Activated CD4-positive, alpha-beta T cell treated with anti-CD3 and anti-CD28 coated beads, Interleukin-2, Interleukin-4, amounts not matched to agents 100 ng/mL and 50 ng/mL, durations not matched to agents 16 hours and 8 hours (primary cell): ENCODE measurements around the gene ST6GAL1.
"Not testable (repeated sequence)": the region's sequence is repeated elsewhere in the genome, so short reads cannot be mapped to it uniquely, and the experiment has no call there.

ENCODE experiments used
- DNase-seq: peaks from one replicate; pipeline ENCODE4 v3.0.0-alpha.2; 2020; ENCODE audit warnings: low spot score

ST6GAL1 gene

GRCh38 chr3:186930143-186930640 is at the start of gene ST6GAL1:
ST6GAL1 (plus strand) TSS chr3:186930526; CDS start chr3:187042704, 112,178 bp downstream.
- DNase-seq: peak; percentile 83

- DNase-seq: peak; percentile 86
Observed at GRCh38 chr3:186882150-186882524, 48.2 kb upstream of the ST6GAL1 start.

GRCh38 chr3:186882881-186883685 is 47.2 kb upstream of the ST6GAL1 start:
- peak; percentile 92 for DNase-seq

- peak; percentile 71 for DNase-seq
Observed at GRCh38 chr3:186883686-186884058, 46.7 kb upstream of the ST6GAL1 start.

GRCh38 chr3:186884868-186885267 is 45.5 kb upstream of the ST6GAL1 start:
- not testable (repeated sequence) for DNase-seq

GRCh38 chr3:186886202-186886981 is 43.9 kb upstream of the ST6GAL1 start:
- DNase-seq: no peak

- DNase-seq: not testable (repeated sequence)
Observed at GRCh38 chr3:186887507-186887938, 42.8 kb upstream of the ST6GAL1 start.

- DNase-seq: no peak
Observed at GRCh38 chr3:186888569-186888968, 41.8 kb upstream of the ST6GAL1 start.

- DNase-seq: not testable (repeated sequence)
Observed at GRCh38 chr3:186889698-186890097, 40.6 kb upstream of the ST6GAL1 start.

- DNase-seq: no peak
Observed at GRCh38 chr3:186890911-186891310, 39.4 kb upstream of the ST6GAL1 start.

- DNase-seq: not testable (repeated sequence)
Observed at GRCh38 chr3:186893071-186893470, 37.3 kb upstream of the ST6GAL1 start.

- DNase-seq: no peak
Observed at GRCh38 chr3:186895406-186895805, 34.9 kb upstream of the ST6GAL1 start.

GRCh38 chr3:186896006-186896405 is 34.3 kb upstream of the ST6GAL1 start:
- DNase-seq: no peak

GRCh38 chr3:186896875-186897274 is 33.5 kb upstream of the ST6GAL1 start:
- DNase-seq: no peak

GRCh38 chr3:186901135-186901734 is 29.1 kb upstream of the ST6GAL1 start:
- no peak for DNase-seq

GRCh38 chr3:186902154-186902553 is 28.2 kb upstream of the ST6GAL1 start:
- DNase-seq: no peak

- no peak for DNase-seq
Observed at GRCh38 chr3:186902713-186903112, 27.6 kb upstream of the ST6GAL1 start.

GRCh38 chr3:186903676-186904075 is 26.6 kb upstream of the ST6GAL1 start:
- not testable (repeated sequence) for DNase-seq

GRCh38 chr3:186907075-186907474 is 23.3 kb upstream of the ST6GAL1 start:
- DNase-seq: not testable (repeated sequence)

- DNase-seq: peak; percentile 76
Observed at GRCh38 chr3:186909078-186909853, 21.1 kb upstream of the ST6GAL1 start.
